Neural progenitor cell (in vitro differentiated cells): ENCODE data around the gene PTPRN2. TPM values are rescaled to one million over a fixed set of nuclear protein-coding genes. Genes with fewer than 3 reads are reported as not detected.

ENCODE experiments used
- DNase-seq: peaks from one replicate; pipeline ENCODE4 v3.0.0-alpha.2; 2016; ENCODE audit warnings: low spot score
- H2AFZ ChIP-seq: fragments of 200-600 bp; sonication (generic); replicated peaks from 2 replicates; pipeline ENCODE4 v1.6.1; 2016; ENCODE audit warnings: antibody characterized with exemption
- H3F3A ChIP-seq: fragments of 200-600 bp; sonication (generic); 2 replicates; pipeline ENCODE4 v1.6.1; 2016; ENCODE audit warnings: antibody characterized with exemption, low read depth
- H3K27ac ChIP-seq: fragments of 200-600 bp; sonication (generic); 2 replicates; pipeline ENCODE4 v1.5.1; 2016; ENCODE audit warnings: mild to moderate bottlenecking
- H3K27me3 ChIP-seq: fragments of 200-600 bp; sonication (generic); 2 replicates; pipeline ENCODE4 v1.6.1; 2016; ENCODE audit warnings: mild to moderate bottlenecking, moderate library complexity
- H3K36me3 ChIP-seq: fragments of 200-600 bp; sonication (generic); 2 replicates; pipeline ENCODE4 v1.5.1; 2016
- H3K4me1 ChIP-seq: fragments of 200-600 bp; sonication (generic); 2 replicates; pipeline ENCODE4 v1.6.1; 2016; ENCODE audit warnings: mixed run types
- H3K4me2 ChIP-seq: fragments of 200-600 bp; sonication (generic); 2 replicates; pipeline ENCODE4 v1.6.1; 2016
- H3K4me3 ChIP-seq: fragments of 200-600 bp; sonication (generic); 2 replicates; pipeline ENCODE4 v1.5.1; 2016
- H3K79me2 ChIP-seq: fragments of 200-600 bp; sonication (generic); 2 replicates; pipeline ENCODE4 v1.6.1; 2016; ENCODE audit warnings: low read depth
- H3K9ac ChIP-seq: fragments of 200-600 bp; sonication (generic); 2 replicates; pipeline ENCODE4 v1.6.1; 2016
- H3K9me3 ChIP-seq: fragments of 200-600 bp; sonication (generic); 2 replicates; pipeline ENCODE4 v1.5.1; 2016; ENCODE audit warnings: low read depth
- H4K20me1 ChIP-seq: fragments of 200-600 bp; sonication (generic); 2 replicates; pipeline ENCODE4 v1.6.1; 2016; ENCODE audit warnings: low read depth
- H3K27ac Mint-ChIP-seq: 3 replicates; pipeline ENCODE4 v1.8.0; 2021; ENCODE audit warnings: mixed read lengths
- H3K27me3 Mint-ChIP-seq: 2 replicates; pipeline ENCODE4 v1.8.0; 2022; ENCODE audit warnings: low read depth, mild to moderate bottlenecking, inconsistent platforms, moderate library complexity, mixed read lengths; ENCODE audit not compliant: insufficient read depth
- H3K36me3 Mint-ChIP-seq: 3 replicates; pipeline ENCODE4 v1.8.0; 2021; ENCODE audit warnings: mixed read lengths
- H3K4me1 Mint-ChIP-seq: 3 replicates; pipeline ENCODE4 v1.8.0; 2021; ENCODE audit warnings: mixed read lengths
- H3K4me3 Mint-ChIP-seq: 3 replicates; pipeline ENCODE4 v1.8.0; 2021; ENCODE audit warnings: mild to moderate bottlenecking, moderate library complexity, mixed read lengths
- H3K9me3 Mint-ChIP-seq: 3 replicates; pipeline ENCODE4 v1.8.0; 2020; ENCODE audit warnings: mixed read lengths
- CTCF ChIP-seq: fragments of 200-600 bp; sonication (generic); IDR thresholded peaks from 2 replicates; pipeline ENCODE4 v1.5.1; 2017; ENCODE audit warnings: antibody characterized with exemption, mild to moderate bottlenecking
- EZH2 ChIP-seq: fragments of 200-600 bp; sonication (generic); IDR thresholded peaks from 2 replicates; pipeline ENCODE4 v1.6.1; 2017; ENCODE audit warnings: antibody characterized with exemption, mild to moderate bottlenecking, moderate library complexity
- EZH2phosphoT487 ChIP-seq: fragments of 200-600 bp; sonication (generic); IDR thresholded peaks from 2 replicates; pipeline ENCODE4 v1.6.1; 2017; ENCODE audit warnings: antibody characterized with exemption
- total RNA-seq: library from RNA; depleted of rRNA; stranded (reverse); fragments of >200 nt; gene quantifications from 2 replicates; pipeline ENCODE4 v1.2.3, GENCODE V29; 2015; ENCODE audit warnings: low replicate concordance

Gene PTPRN2
- total RNA-seq, 1 donor from 2014 or later, result 3.0 TPM

GRCh38 chr7:158576050-158576762 is 11.4 kb downstream of the PTPRN2 start:
- Histone ChIP-seq H3K4me1 (no peaks in the 10 kb centered on the region), H3K4me3 (no peak overlapping the region), H2AFZ (no peak overlapping the region), H3F3A (no peaks in the 10 kb centered on the region), H3K36me3 (no peaks in the 10 kb centered on the region), H3K79me2 (no peaks in the 10 kb centered on the region), H3K27ac (no peak overlapping the region), H3K4me2 (no peak overlapping the region), H4K20me1 (no peaks in the 10 kb centered on the region), H3K9me3 (no peaks in the 10 kb centered on the region), H3K9ac (no peak overlapping the region), H3K27me3 (peaks cover 8% of the 10 kb centered on the region)
- H3K9me3 Mint-ChIP-seq, result peaks cover 17% of the 10 kb centered on the region
- no peaks in the 10 kb centered on the region for H3K36me3 Mint-ChIP-seq
- peaks cover 10% of the 10 kb centered on the region for H3K27me3 Mint-ChIP-seq
- H3K4me3 Mint-ChIP-seq, result no peak overlapping the region
- no peak for DNase-seq
- no peak overlapping the region for H3K27ac Mint-ChIP-seq
- no peaks in the 10 kb centered on the region for H3K4me1 Mint-ChIP-seq
- TF ChIP-seq CTCF, result no peak
- TF ChIP-seq EZH2phosphoT487, result no peak
- no peak for TF ChIP-seq EZH2

- H3K27ac ChIP-seq, result no peak overlapping the region
- no peak overlapping the region for H2AFZ ChIP-seq
- H3K27me3 ChIP-seq, result peaks cover 25% of the 10 kb centered on the region
- H3K4me2 ChIP-seq, result no peak overlapping the region
- peak; percentile 27 for DNase-seq
- Mint-ChIP-seq H3K4me1 (no peaks in the 10 kb centered on the region), H3K27ac (no peak overlapping the region), H3K36me3 (no peaks in the 10 kb centered on the region), H3K9me3 (peaks cover 6% of the 10 kb centered on the region), H3K27me3 (peaks cover 8% of the 10 kb centered on the region), H3K4me3 (no peak overlapping the region)
- no peaks in the 10 kb centered on the region for H3F3A ChIP-seq
- H3K4me3 ChIP-seq, result no peak overlapping the region
- H3K4me1 ChIP-seq, result no peaks in the 10 kb centered on the region
- H3K36me3 ChIP-seq, result no peaks in the 10 kb centered on the region
- H3K9me3 ChIP-seq, result no peaks in the 10 kb centered on the region
- TF ChIP-seq EZH2phosphoT487 (no peak), EZH2 (no peak), CTCF (no peak)
- no peak overlapping the region for H3K9ac ChIP-seq
- H4K20me1 ChIP-seq, result no peaks in the 10 kb centered on the region
- no peaks in the 10 kb centered on the region for H3K79me2 ChIP-seq
These were observed 13.2 kb downstream of the PTPRN2 start for GRCh38 chr7:158574308-158575036.

- Mint-ChIP-seq H3K36me3 (no peaks in the 10 kb centered on the region), H3K4me3 (no peak overlapping the region), H3K27ac (no peak overlapping the region), H3K4me1 (no peaks in the 10 kb centered on the region), H3K9me3 (peaks cover 2% of the 10 kb centered on the region), H3K27me3 (peaks cover 8% of the 10 kb centered on the region)
- no peaks in the 10 kb centered on the region for H3F3A ChIP-seq
- no peak overlapping the region for H3K27ac ChIP-seq
- no peaks in the 10 kb centered on the region for H3K36me3 ChIP-seq
- no peaks in the 10 kb centered on the region for H3K4me1 ChIP-seq
- no peak for DNase-seq
- no peak overlapping the region for H2AFZ ChIP-seq
- H3K4me3 ChIP-seq, result no peak overlapping the region
- H3K79me2 ChIP-seq, result no peaks in the 10 kb centered on the region
- no peaks in the 10 kb centered on the region for H4K20me1 ChIP-seq
- H3K4me2 ChIP-seq, result no peak overlapping the region
- TF ChIP-seq CTCF (no peak), EZH2phosphoT487 (no peak), EZH2 (no peak)
- no peak overlapping the region for H3K9ac ChIP-seq
- no peaks in the 10 kb centered on the region for H3K9me3 ChIP-seq
- H3K27me3 ChIP-seq, result peaks cover 37% of the 10 kb centered on the region
These were observed 14.3 kb downstream of the PTPRN2 start for GRCh38 chr7:158573310-158573709.
